HepG2 (cell line): ENCODE results near the gene TAC1. TPM values are rescaled to one million over a fixed set of nuclear protein-coding genes. Genes with fewer than 3 reads are reported as not detected.
A peak's percentile ranks its signal among the peaks of the same experiment; 100 is the strongest.

Experiments
- ATAC-seq: fragments of 200-7000 bp; cut with Tn5 transposase; 3 replicates; pipeline ENCODE4 v1.9.1; 2020; ENCODE audit warnings: mild to moderate bottlenecking, moderate library complexity
- BruUV-seq: library from RNA; stranded (reverse); fragments of 400-500 nt; replicated peaks from 2 replicates; lab custom pipeline; 2021; lab: Mats Ljungman, UMichigan
- CTCF ChIA-PET: fragments of 300-600 bp; formaldehyde crosslinking; extraction: SDS; loops from one replicate; lab custom pipeline; 2021; ENCODE audit warnings: low total read pairs, inconsistent platforms, low intra/inter-chr PET ratio; lab: Yijun Ruan, JAX
- POLR2A ChIA-PET: fragments of 350-600 bp; sonication (Branson Sonifier 250); formaldehyde crosslinking; loops from one replicate; lab custom pipeline; 2020; ENCODE audit warnings: antibody characterized with exemption, inconsistent platforms; lab: Yijun Ruan, JAX
- DNase-seq: peaks from one replicate; pipeline ENCODE4 v3.0.0-alpha.2; 2015; ENCODE audit warnings: low spot score
- FAIRE-seq: peaks from 3 replicates; lab custom pipeline; 2011; peaks lifted over from hg19 to GRCh38; lab: Jason Lieb, UNC
- H2AFZ ChIP-seq: one replicate; pipeline ENCODE4 v1.6.1; 2011; ENCODE audit warnings: low read length, inconsistent platforms
- H3K27ac ChIP-seq: fragments of 300-600 bp; 3 replicates; pipeline ENCODE4 v1.8.0; 2011; ENCODE audit warnings: mixed run types, mild to moderate bottlenecking, mixed read lengths, low read length, inconsistent platforms; ENCODE audit not compliant: insufficient read depth; ENCODE audit errors: extremely low read length
- H3K27me3 ChIP-seq, 2 experiments: fragments of 200-600 bp in 1 of 2; 2 replicates in 1 of 2; 3 replicates in 1 of 2; pipeline versions ENCODE4 v1.6.0 to v1.8.0; 2011; ENCODE audit warnings: low read length in 2 of 2, mild to moderate bottlenecking in 2 of 2, moderate library complexity in 2 of 2, inconsistent platforms in 1 of 2; ENCODE audit not compliant: insufficient read depth in 2 of 2, control insufficient read depth in 1 of 2
- H3K36me3 ChIP-seq, 2 experiments: fragments of 200-600 bp in 1 of 2; replicated peaks in 1 of 2; 2 replicates in 1 of 2; 3 replicates in 1 of 2; pipeline versions ENCODE4 v1.5.1 to v1.8.0; 2011; ENCODE audit warnings: low read length in 2 of 2, inconsistent platforms in 1 of 2; ENCODE audit not compliant: insufficient read depth in 2 of 2, control insufficient read depth in 1 of 2
- H3K4me1 ChIP-seq: 2 replicates; pipeline ENCODE4 v1.5.1; 2012; ENCODE audit warnings: low read length, inconsistent platforms; ENCODE audit not compliant: insufficient read depth
- H3K4me2 ChIP-seq: 2 replicates; pipeline ENCODE4 v1.6.0; 2011; ENCODE audit warnings: low read depth, low read length, inconsistent platforms
- H3K4me3 ChIP-seq, 3 experiments: fragments of 200-600 bp in 1 of 3; sonication (generic), shearing (Covaris generic) in 1 of 3; replicated peaks in 1 of 3; 2 replicates each; pipeline ENCODE4 v1.5.1; 2011 to 2016; ENCODE audit warnings: low read length in 3 of 3, inconsistent platforms in 2 of 3, low read depth in 2 of 3, mild to moderate bottlenecking in 2 of 3, control low read depth in 1 of 3, mixed read lengths in 1 of 3; ENCODE audit not compliant: insufficient read depth in 1 of 3
- H3K79me2 ChIP-seq: one replicate; pipeline ENCODE4 v1.6.1; 2011; ENCODE audit warnings: low read length, inconsistent platforms; ENCODE audit not compliant: insufficient read depth
- H3K9ac ChIP-seq: 2 replicates; pipeline ENCODE4 v1.6.0; 2011; ENCODE audit warnings: mild to moderate bottlenecking, low read depth, low read length, inconsistent platforms; ENCODE audit not compliant: insufficient read depth
- H3K9me3 ChIP-seq: 2 replicates; pipeline ENCODE4 v1.5.1; 2012; ENCODE audit warnings: mild to moderate bottlenecking, low read length
- H4K20me1 ChIP-seq: 2 replicates; pipeline ENCODE4 v1.6.0; 2011; ENCODE audit warnings: inconsistent platforms, mild to moderate bottlenecking, low read length, moderate library complexity; ENCODE audit not compliant: insufficient read depth
- MAFF ChIP-seq: IDR thresholded peaks from 2 replicates; pipeline ENCODE4 v1.6.1; 2011; ENCODE audit warnings: low read depth, low read length, improper control_type of control experiment
- MAFK ChIP-seq, 2 experiments: IDR thresholded peaks in 1 of 2; conservative IDR thresholded peaks in 1 of 2; 2 replicates each; pipeline ENCODE4 v1.6.1; 2011; ENCODE audit warnings: improper control_type of control experiment in 2 of 2, low read length in 2 of 2
- SAP130 ChIP-seq: IDR thresholded peaks from 2 replicates; pipeline ENCODE4 v1.6.1; 2016; ENCODE audit warnings: low read depth
- ZNF569 ChIP-seq: sonication (generic); formaldehyde crosslinking; IDR thresholded peaks from 2 replicates; pipeline ENCODE4 v1.5.0; 2020; ENCODE audit warnings: mild to moderate bottlenecking, missing genetic modification reagents, moderate library complexity, borderline replicate concordance
- ZNF678 ChIP-seq: sonication (generic); formaldehyde crosslinking; IDR thresholded peaks from 2 replicates; pipeline ENCODE4 v1.4.0; 2020; ENCODE audit warnings: mild to moderate bottlenecking, missing genetic modification reagents
- WGBS: methylation state at CpG from one replicate; pipeline ENCODE4 v1.1.6; 2017; ENCODE audit warnings: low lambda C conversion rate; 5-methylcytosine and 5-hydroxymethylcytosine counted together
- in situ Hi-C: cut with HindIII; loops from 2 replicates; pipeline ENCODE4 v1.10.0; 2017; ENCODE audit warnings: low pct_unique_long_range_greater_than_20kb; ENCODE audit not compliant: extremely low pct_ligation_motif_present
- intact Hi-C: fragments of 100-400 bp; cut with micrococcal nuclease; formaldehyde crosslinking; loops from one replicate; pipeline ENCODE4 v1.10.0; 2022; ENCODE audit not compliant: unreplicated experiment
- polyA plus RNA-seq, 8 experiments: library from polyadenylated mRNA; depleted of rRNA in 3 of 8; stranded (reverse) in 7 of 8; unstranded in 1 of 8; fragments of >200 nt; fragmentation: Illumina TruSeq in 4 of 8; extraction: Trizol in 4 of 8; gene quantifications; 2 replicates each; pipeline versions ENCODE4 v1.2.1 to v1.2.3, GENCODE V29; 2011 to 2016; ENCODE audit warnings: low read depth in 4 of 8, missing spikeins in 1 of 8, mixed read lengths in 1 of 8; ENCODE audit not compliant: insufficient read depth in 1 of 8
- total RNA-seq, 5 experiments: library from RNA; depleted of rRNA; stranded (reverse); fragments of >200 nt; fragmentation: Illumina TruSeq; extraction: Trizol; gene quantifications; 2 replicates each; pipeline ENCODE4 v1.2.3, GENCODE V29; 2016; ENCODE audit warnings: low read depth in 1 of 5
- TF ChIP-seq, protein P1 (sequence below): sonication (generic); formaldehyde crosslinking; IDR thresholded peaks from 2 replicates; pipeline ENCODE4 v1.4.0; 2020; ENCODE audit warnings: mild to moderate bottlenecking, missing genetic modification reagents

TAC1 gene
- total and polyA plus RNA-seq, 2 of the 13 experiments (the other 11 are each of a cell fraction or from before 2014, with no cell fraction given), result not detected

DNA sequence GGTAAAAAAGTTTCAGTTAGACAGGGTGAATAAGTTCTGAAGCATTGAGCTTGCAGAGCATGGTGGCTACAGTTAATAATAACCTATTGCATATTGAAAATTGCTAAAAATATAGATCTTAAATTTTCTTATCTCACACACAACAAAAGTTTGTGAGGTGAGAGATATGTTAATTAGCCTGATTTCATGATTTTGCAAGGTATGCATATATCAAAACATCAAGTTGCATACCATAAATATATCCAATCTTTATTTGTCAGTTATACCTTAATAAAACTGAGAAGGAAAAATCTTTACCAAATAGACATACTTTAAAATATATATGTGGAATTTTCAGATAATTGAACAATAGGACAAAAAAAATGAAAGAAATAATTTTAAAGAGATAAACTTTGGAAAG, 16.6 kb downstream of the TAC1 start:
- no peaks in the 10 kb centered on the region for H3K4me1 ChIP-seq
- no peak overlapping the region for H3K4me3 ChIP-seq
- no peaks in the 10 kb centered on the region for H4K20me1 ChIP-seq
- DNase-seq (no peak), FAIRE-seq (no peak)
- CTCF ChIA-PET, result no interaction called here
- no TSS peak for BruUV-seq
- no peak overlapping the region for H3K4me2 ChIP-seq
- no peaks in the 10 kb centered on the region for H3K27me3 ChIP-seq
- H3K9me3 ChIP-seq, result no peaks in the 10 kb centered on the region
- no peak overlapping the region for H3K9ac ChIP-seq
- no peak overlapping the region for H2AFZ ChIP-seq
- intact Hi-C loops, result no loop called here
- no peaks in the 10 kb centered on the region for H3K79me2 ChIP-seq
- peak in 1 of 2 experiments; percentile 66; a peak in 2 of 4 replicates for TF ChIP-seq MAFK (conservative IDR thresholded peaks at IDR 0.05 in 1 of 2, IDR thresholded peaks at IDR 0.05 in 1 of 2; ENCODE audit: low read length in 2 of 2)
- TF ChIP-seq MAFF, result peak; percentile 52; the same call in 1 of the 2 replicates
- no peak for TF ChIP-seq ZNF569 (CRISPR knock-in tag)
- TF ChIP-seq SAP130 (CRISPR knock-in tag), result no peak
- no peak for TF ChIP-seq ZNF678 (CRISPR knock-in tag)
- TF ChIP-seq, all 625 proteins: peak for 2
- Histone ChIP-seq H3K27ac (no peak overlapping the region), H3K36me3 (no peaks in the 10 kb centered on the region)
- ATAC-seq, result no peak
- in situ Hi-C loops, result no loop called here
- POLR2A ChIA-PET, result no interaction called here

DNA sequence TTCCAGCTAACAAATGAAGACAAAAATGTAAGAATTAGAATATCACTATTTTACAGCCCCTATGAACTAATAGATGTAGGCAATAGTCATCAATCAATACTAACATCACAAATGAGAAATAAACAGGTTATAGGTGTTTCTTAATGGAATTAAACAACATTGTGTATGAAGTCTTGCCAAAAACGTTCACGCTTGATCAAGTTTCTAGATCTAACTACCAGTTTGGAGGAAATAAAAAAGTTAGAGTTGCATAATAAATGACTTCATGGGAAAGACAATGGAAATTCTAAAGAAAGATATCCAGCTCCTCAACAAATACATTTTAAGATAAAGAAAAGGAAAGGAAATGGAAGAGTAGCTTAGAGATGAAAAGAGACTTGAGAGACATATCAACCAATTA, 19.7 kb downstream of the TAC1 start:
- ATAC-seq (no peak), DNase-seq (no peak), FAIRE-seq (no peak)
- TF ChIP-seq, protein P1, sequence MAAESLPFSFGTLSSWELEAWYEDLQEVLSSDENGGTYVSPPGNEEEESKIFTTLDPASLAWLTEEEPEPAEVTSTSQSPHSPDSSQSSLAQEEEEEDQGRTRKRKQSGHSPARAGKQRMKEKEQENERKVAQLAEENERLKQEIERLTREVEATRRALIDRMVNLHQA (CRISPR knock-in tag), result no peak
- Histone ChIP-seq H3K9me3 (no peaks in the 10 kb centered on the region), H3K27ac (no peak overlapping the region), H3K27me3 (no peaks in the 10 kb centered on the region), H3K4me3 (no peak overlapping the region), H3K36me3 (no peaks in the 10 kb centered on the region), H4K20me1 (no peaks in the 10 kb centered on the region), H3K4me1 (no peaks in the 10 kb centered on the region), H3K79me2 (no peaks in the 10 kb centered on the region), H3K9ac (no peak overlapping the region), H2AFZ (no peak overlapping the region), H3K4me2 (no peak overlapping the region)
- 3% methylated on average over 2 of the region's 2 CpGs for WGBS
- intact Hi-C loops (no loop called here), in situ Hi-C loops (no loop called here)
- CTCF ChIA-PET, result no interaction called here
- BruUV-seq, result no TSS peak
- POLR2A ChIA-PET, result no interaction called here
